ENCODE measurements around the gene CXCL3.

DNA sequence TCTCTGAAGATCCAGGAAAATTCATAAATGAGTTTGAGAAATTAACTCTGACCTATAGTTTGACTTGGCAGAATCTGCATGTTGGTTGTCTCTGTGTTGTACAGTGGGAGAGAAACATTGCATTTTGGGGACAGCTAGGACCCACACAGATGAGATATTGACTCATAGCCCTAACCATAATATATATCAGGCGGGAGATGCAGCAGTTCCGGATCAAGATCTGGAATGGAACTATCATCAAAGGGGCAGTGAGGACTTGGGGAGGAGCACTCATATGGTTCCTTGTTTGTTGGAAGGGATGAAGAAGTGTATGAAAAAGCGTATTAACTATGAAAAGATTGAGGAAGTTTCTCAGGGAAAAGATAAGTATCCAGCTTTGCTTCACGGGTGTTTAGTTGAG, 46.5 kb upstream of the CXCL3 start:
- TF ChIP-seq, protein P1, sequence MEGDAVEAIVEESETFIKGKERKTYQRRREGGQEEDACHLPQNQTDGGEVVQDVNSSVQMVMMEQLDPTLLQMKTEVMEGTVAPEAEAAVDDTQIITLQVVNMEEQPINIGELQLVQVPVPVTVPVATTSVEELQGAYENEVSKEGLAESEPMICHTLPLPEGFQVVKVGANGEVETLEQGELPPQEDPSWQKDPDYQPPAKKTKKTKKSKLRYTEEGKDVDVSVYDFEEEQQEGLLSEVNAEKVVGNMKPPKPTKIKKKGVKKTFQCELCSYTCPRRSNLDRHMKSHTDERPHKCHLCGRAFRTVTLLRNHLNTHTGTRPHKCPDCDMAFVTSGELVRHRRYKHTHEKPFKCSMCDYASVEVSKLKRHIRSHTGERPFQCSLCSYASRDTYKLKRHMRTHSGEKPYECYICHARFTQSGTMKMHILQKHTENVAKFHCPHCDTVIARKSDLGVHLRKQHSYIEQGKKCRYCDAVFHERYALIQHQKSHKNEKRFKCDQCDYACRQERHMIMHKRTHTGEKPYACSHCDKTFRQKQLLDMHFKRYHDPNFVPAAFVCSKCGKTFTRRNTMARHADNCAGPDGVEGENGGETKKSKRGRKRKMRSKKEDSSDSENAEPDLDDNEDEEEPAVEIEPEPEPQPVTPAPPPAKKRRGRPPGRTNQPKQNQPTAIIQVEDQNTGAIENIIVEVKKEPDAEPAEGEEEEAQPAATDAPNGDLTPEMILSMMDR (optimal IDR thresholded peaks at IDR 0.05 in 1 of 3, IDR thresholded peaks at IDR 0.05 in 1 of 3, conservative IDR thresholded peaks at IDR 0.05 in 1 of 3; ENCODE audit: extremely low read depth in 1 of 3, insufficient read depth in 2 of 3, low read length in 3 of 3), result no peak
- TF ChIP-seq EZH2 (IDR thresholded peaks at IDR 0.05; ENCODE audit: low read length), result no peak

All from keratinocyte (primary cell).